ENCODE measurements around the gene TMEM69. TPM values are rescaled to one million over a fixed set of nuclear protein-coding genes. Genes with fewer than 3 reads are reported as not detected.
A peak's percentile ranks its signal among the peaks of the same experiment; 100 is the strongest.
"Not testable (repeated sequence)": the region's sequence is repeated elsewhere in the genome, so short reads cannot be mapped to it uniquely, and the experiment has no call there.

The TMEM69 gene
- total and polyA plus RNA-seq, 12 donors = 12.9 to 31.0 (median 24.6) TPM

DNA sequence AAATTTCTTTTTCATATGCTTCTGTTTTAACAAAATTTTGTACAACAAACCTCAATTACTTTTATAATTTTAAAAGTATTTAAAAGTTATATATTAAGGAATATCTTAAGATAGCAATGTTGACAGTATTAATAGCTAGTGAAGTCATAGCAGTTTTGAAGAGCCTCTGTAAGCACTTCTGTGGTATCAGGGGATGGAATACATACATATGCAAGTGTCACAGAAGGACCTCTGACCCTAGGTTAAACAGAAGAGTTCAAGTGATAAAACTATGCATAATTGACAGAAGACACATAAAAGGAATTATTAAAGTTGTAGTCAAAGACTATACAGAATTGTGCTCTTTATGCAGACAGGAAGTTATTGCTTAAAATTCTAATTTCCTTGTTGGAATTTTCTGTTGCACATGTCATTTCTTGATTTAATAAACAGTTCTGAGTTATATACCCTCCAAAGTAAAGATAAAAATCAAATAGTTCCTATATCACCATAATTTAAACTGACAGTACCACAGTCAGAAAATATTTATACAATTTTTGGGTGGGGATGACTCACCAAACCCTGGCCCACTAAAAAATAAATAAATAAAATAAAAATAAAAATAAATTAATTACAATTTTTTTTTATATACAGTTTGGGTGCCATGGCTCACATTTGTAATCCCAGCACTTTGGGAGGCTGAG, 35.4 kb downstream of the TMEM69 start:
- intact Hi-C loops (cut with DNase I) = no loop called here
- Histone ChIP-seq H3K27me3 (no peaks in the 10 kb centered on the region), H3K4me1 (peaks cover 0 to 16% (median 0%) of the 10 kb centered on the region in 9 donors), H3K4me3 (no peak overlapping the region), H3K36me3 (peaks cover 0 to 42% (median 4%) of the 10 kb centered on the region in 9 donors), H3K9me3 (no peaks in the 10 kb centered on the region), H3K27ac (no peak overlapping the region)
- TF ChIP-seq, protein P1, sequence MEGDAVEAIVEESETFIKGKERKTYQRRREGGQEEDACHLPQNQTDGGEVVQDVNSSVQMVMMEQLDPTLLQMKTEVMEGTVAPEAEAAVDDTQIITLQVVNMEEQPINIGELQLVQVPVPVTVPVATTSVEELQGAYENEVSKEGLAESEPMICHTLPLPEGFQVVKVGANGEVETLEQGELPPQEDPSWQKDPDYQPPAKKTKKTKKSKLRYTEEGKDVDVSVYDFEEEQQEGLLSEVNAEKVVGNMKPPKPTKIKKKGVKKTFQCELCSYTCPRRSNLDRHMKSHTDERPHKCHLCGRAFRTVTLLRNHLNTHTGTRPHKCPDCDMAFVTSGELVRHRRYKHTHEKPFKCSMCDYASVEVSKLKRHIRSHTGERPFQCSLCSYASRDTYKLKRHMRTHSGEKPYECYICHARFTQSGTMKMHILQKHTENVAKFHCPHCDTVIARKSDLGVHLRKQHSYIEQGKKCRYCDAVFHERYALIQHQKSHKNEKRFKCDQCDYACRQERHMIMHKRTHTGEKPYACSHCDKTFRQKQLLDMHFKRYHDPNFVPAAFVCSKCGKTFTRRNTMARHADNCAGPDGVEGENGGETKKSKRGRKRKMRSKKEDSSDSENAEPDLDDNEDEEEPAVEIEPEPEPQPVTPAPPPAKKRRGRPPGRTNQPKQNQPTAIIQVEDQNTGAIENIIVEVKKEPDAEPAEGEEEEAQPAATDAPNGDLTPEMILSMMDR (IDR thresholded peaks at IDR 0.05) = no peak
- DNase-seq (no peak), ATAC-seq (peak in 1 of 8 donors; percentile 47)

DNA sequence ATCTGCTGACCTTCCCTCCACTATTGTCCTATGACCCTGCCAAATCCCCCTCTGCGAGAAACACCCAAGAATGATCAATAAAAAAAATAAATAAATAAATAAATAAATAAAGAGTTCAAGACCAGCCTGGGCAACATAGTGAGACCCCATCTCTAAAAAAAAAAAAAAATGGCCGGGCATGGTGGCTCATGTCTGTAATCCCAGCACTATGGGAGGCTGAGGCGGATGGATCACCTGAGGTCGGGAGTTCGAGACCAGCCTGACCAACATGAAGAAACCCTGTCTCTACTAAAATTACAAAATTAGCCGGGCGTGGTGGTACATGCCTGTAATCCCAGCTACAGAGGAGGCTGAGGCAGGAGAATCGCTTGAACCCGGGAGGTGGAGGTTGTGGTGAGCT, 38.0 kb downstream of the TMEM69 start:
- H3K4me3 ChIP-seq; DNase-seq; ATAC-seq; H3K9me3 ChIP-seq; intact Hi-C loops (cut with DNase I); H3K27ac ChIP-seq; H3K27me3 ChIP-seq: not testable (repeated sequence)
- peaks cover 0 to 53% (median 10%) of the 10 kb centered on the region in 9 donors for H3K36me3 ChIP-seq
- WGBS, 2 donors = 98 to 100% methylated on average over 9 of the region's 9 CpGs
- peaks cover 0 to 16% (median 0%) of the 10 kb centered on the region in 9 donors for H3K4me1 ChIP-seq

DNA sequence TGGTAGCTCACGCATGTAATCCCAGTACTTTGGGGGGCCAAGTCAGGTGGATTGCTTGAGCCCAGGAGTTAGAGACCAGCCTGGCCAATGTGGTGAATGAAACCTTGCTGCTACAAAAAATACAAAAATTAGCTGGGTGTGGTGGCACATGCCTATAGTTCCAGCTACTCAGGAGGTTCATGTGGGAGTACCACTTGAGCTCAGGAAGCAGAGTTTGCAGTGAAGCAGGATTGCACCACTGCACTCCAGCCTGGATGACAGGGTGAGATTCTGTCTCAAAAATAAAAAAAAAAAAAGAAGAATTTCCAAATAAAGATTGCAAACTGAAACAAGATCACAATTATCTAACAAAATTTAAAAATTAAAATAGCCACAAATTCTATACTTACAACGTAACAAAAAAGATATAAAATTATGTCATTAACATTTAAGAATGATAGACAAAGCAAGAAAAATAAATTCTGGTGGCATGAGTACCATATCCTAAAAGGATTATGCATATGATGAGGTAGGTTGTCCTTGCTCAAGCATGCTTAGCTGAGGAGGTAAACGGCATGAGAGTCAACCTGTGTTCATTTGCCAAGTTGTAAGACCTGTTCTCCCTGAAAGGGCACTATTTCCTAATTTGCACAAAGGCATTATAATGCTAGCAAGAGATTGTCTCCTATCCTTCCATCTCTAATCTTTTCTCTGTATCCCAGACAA, 42.2 kb downstream of the TMEM69 start:
- no peak overlapping the region for H3K27ac ChIP-seq
- intact Hi-C loops (cut with DNase I) = no loop called here
- DNase-seq (no peak), ATAC-seq (no peak)
- H3K9me3 ChIP-seq = no peaks in the 10 kb centered on the region
- H3K36me3 ChIP-seq = peaks cover 0 to 44% (median 10%) of the 10 kb centered on the region in 9 donors
- H3K4me3 ChIP-seq = no peak overlapping the region
- 80 to 86% methylated on average over 3 of the region's 3 CpGs for WGBS, 2 donors
- H3K27me3 ChIP-seq = no peaks in the 10 kb centered on the region
- peaks cover 0 to 9% (median 0%) of the 10 kb centered on the region in 9 donors for H3K4me1 ChIP-seq
- TF ChIP-seq, protein P1 (IDR thresholded peaks at IDR 0.05) = no peak

DNA sequence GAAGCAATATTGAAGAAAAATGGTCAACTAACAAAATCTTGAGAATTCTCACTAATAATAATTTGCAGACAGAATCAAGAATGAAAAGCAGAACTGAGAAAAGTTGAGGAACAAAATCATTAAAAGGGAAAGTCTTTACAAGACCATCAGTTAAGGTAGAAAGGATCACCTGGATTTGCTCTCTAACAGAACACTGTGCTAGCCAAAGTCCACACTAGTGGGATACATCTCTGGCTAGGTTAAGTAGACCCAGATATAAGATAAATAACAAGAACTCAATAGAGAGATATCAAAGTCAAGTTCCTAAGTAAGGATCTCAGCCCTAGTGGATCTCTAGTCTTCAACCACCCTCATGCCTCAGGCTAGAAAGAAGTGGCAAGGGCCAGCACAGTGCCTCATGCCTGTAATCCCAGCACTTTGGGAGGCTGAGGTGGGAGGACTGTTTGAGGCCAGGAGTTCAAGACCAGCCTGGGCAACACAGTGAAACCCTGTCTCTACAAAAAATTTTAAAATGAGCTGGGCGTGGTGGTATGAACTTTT, 42.9 kb downstream of the TMEM69 start:
- Histone ChIP-seq H3K4me3 (no peak overlapping the region), H3K4me1 (peaks cover 0 to 9% (median 0%) of the 10 kb centered on the region in 9 donors), H3K36me3 (peaks cover 0 to 44% (median 10%) of the 10 kb centered on the region in 9 donors), H3K27ac (peak overlapping the region in 1 of 10 donors; percentile 28), H3K9me3 (no peaks in the 10 kb centered on the region), H3K27me3 (no peaks in the 10 kb centered on the region)
- no peak for DNase-seq
- no peak for ATAC-seq
- TF ChIP-seq, protein P1 (IDR thresholded peaks at IDR 0.05) = no peak
- 97% methylated on average over 1 of the region's 1 CpG for WGBS, 2 donors
- intact Hi-C loops (cut with DNase I) = no loop called here

Measured in heart right ventricle (tissue), 16 donors.